B cell (primary cell): ENCODE measurements around the gene GLB1L.

Experiments used
- CTCF ChIP-seq: fragments of 200-600 bp; IDR thresholded peaks from one replicate; pipeline ENCODE4 v1.8.0; 2022; ENCODE audit warnings: antibody characterized with exemption, mild to moderate bottlenecking
- EZH2 ChIP-seq: IDR thresholded peaks from 2 replicates; pipeline ENCODE4 v1.6.1; 2012; ENCODE audit warnings: borderline replicate concordance, low read depth, mild to moderate bottlenecking, moderate library complexity, low read length; ENCODE audit not compliant: insufficient read depth, poor library complexity, severe bottlenecking

- TF ChIP-seq CTCF: no peak
- TF ChIP-seq EZH2: no peak
Observed at GRCh38 chr2:219279151-219279915, 34.1 kb upstream of the GLB1L start, which contains the start of gene DNAJB2.
